SH-SY5Y (cell line): Measurements from ENCODE around the gene PRPH2.

Experiments
- GATA2 ChIP-seq: IDR thresholded peaks from 2 replicates; pipeline ENCODE4 v1.6.1; 2011; ENCODE audit warnings: mild to moderate bottlenecking, low read depth, low read length
- GATA3 ChIP-seq: IDR thresholded peaks from 2 replicates; pipeline ENCODE4 v1.6.1; 2011; ENCODE audit warnings: low read depth, mild to moderate bottlenecking, low read length, moderate library complexity

Gene PRPH2

GRCh38 chr6:42720739-42721138, 1.7 kb downstream of the PRPH2 start:
- TF ChIP-seq GATA3 (no peak), GATA2 (no peak)

DNA sequence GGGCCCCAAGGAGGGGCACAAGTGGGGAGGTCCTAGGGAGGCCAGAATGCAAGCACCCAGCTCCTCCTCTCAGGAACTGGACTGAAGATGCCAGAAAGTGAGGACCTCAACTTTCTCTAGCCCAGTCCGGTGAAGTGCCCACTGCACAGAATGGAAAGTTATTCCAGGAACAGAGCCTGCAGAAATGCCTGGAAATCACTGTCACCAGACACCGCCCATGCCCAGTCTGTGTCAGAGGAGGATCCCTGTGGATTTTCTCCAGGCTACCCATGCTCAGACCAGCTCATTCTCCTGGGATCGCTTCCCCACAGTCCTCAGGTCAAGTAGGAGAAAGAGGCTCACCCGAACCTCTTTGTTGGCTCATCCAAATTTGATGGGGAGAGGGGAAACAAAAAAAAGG, 6.5 kb downstream of the PRPH2 start:
- TF ChIP-seq GATA3 (no peak), GATA2 (no peak)

GRCh38 chr6:42714098-42714761, 8.2 kb downstream of the PRPH2 start:
- TF ChIP-seq GATA3 (no peak), GATA2 (no peak)

DNA sequence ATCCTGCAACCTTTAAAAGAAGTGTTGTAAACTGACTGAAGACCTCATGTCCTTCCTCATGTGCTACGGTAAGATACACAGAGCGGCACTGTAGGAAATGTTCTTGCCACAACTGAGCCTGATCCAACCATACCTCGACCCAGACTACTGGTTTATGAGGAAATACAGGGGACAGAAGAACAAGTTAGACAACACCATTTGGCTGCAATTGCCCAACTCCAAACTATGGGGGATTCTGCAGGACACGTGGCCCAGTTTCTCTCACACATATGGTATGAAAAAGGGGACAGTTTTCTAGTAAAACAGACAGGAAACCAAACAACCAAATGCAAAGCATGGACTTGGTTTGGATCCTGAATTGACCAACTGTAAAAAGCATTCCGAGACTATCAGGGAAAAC, 10.5 kb downstream of the PRPH2 start:
- no peak for TF ChIP-seq GATA2

GRCh38 chr6:42710316-42710715, 12.1 kb downstream of the PRPH2 start:
- TF ChIP-seq GATA3 (no peak), GATA2 (no peak)

- TF ChIP-seq GATA2 (no peak), GATA3 (no peak)
Observed at GRCh38 chr6:42709871-42710270, 12.5 kb downstream of the PRPH2 start.

- no peak for TF ChIP-seq GATA3
- TF ChIP-seq GATA2 = no peak
Observed at GRCh38 chr6:42708096-42708495, 14.3 kb downstream of the PRPH2 start.

DNA sequence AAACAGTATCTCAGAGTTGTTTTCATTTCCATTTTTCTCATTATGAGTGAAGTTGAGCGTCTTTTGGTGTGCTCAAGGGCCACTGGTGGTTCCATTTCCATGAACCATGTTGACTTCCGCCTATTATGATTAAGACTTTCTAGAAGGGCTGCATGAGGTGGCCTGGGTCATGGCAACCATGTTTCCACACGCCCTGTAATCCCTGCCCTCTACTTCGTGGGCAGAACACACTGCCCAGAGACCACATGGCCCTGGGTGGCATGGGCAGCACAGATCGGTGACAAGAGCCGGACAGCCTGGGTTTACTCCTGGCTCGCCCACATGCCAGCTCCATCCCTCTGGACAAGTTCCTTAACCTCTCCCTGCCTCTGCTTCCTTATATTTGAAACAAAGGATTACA, 14.8 kb downstream of the PRPH2 start:
- TF ChIP-seq GATA3 = no peak
- TF ChIP-seq GATA2 = no peak

- TF ChIP-seq GATA2 (no peak), GATA3 (no peak)
Observed at GRCh38 chr6:42704937-42705374, 17.4 kb downstream of the PRPH2 start.

DNA sequence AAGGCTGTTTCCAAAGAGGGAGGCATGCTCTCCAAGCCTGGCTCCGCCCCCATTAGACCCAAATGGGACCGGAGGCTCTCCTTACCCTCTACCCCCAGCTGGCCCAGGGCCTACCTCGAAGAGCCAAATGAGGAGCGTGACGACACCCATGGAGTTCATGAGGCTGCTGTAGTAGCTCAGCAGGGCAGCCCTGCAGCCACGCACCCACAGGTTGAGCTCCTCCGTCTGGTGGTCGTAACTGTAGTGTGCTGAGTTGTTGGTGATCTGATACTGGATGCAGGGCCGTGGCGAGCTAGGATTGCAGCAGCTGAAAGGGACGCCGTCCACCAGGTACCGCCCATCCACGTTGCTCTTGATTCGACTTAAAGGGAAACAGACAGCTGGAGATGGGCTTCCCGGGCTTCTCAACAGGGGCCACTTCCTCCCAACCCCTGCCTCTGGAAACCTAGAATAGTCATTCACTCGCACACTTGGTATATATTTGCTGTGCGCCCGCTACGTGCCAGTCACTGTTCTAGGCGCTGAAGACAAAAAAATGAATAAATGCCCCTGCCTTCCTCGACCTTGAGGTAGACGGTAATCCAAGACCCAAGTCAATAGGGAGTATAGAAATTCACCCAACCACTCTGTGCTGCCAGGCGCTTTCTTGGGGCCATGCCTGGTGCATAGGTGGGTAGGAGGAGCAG, 18.0 kb downstream of the PRPH2 start:
- no peak for TF ChIP-seq GATA3
- TF ChIP-seq GATA2 = no peak

GRCh38 chr6:42702200-42702599, 20.2 kb downstream of the PRPH2 start:
- no peak for TF ChIP-seq GATA3
- no peak for TF ChIP-seq GATA2

DNA sequence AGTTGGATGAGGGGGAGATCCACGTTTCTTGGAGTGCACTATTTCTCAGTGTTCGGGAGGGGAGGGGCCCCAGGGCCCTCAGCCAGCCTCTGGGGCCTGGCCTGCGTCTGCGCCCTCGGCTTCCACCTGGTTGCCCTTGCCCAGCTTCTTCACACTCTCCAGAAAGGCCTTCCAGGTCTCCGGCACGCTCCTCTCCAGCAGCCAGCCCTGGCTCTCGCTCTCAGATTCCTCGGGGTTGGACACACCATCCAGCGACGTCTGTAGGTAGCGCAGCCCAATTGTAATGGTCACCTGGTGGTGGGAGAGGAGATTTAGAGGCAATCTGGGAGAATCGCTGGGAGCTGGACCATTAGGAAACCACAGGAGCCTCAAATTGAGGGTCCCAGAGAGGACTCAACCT, 24.2 kb downstream of the PRPH2 start:
- no peak for TF ChIP-seq GATA2
- no peak for TF ChIP-seq GATA3

- no peak for TF ChIP-seq GATA2
- TF ChIP-seq GATA3 = no peak
Observed at GRCh38 chr6:42697268-42697655, 25.1 kb downstream of the PRPH2 start.

DNA sequence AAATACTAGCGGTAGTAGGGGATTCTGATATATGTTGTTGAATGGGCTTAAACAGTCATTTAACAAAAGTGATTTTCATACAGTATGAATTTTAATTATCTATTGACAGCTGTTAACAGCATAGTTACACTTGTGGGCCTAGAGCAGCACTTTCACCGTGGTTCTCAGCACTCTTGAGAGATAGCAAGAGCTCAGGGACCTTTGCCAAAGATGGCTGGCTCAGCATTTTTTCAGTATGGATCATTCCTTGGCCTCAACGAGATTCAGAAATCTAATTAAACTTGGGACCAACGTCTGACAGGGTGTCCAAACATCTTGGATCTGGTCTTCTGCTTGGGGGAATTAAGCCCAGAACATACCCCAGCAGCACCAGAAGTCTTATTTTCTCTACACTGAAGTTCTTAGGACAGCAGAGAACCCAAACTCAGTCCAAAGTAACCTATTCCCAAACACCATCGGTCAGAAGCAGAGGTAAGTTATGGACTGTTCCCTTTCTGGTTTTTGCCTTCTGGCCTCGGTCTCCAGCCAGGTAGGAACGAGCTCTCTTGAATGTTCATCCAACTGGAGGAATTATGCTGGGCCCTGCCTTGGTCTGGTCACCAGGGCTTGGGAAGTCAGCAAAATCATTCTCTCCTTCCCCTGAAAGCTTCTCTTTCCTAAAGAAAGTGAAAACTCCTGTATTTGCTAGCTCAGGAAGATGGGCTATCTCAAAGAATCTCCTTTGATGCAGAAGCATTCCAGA, 25.7 kb downstream of the PRPH2 start:
- TF ChIP-seq GATA2 (no peak), GATA3 (no peak)

DNA sequence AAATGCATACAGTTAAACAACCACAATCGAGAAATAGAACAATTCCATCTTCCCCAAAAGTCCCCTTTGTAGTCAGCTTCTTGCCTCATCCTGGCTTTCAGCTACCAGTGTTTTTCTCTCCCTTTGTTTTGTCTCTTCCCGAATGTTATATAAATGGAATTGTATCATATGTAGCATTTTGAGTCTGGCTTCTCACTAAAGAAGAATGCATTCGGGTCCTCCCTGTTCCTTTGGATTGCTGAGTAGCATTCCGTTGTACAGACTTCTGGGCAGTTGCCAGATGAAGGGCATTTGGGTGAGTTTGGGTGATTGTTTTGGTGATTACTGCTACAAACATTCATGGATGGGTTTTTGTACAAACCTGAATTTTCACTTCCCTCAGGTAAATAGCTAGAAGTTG, 27.8 kb downstream of the PRPH2 start:
- no peak for TF ChIP-seq GATA2
- no peak for TF ChIP-seq GATA3
